Activated CD4-positive, alpha-beta T cell treated with anti-CD3 and anti-CD28 coated beads, Interleukin-2, amount 10 ng/mL, durations not matched to agents 7 days and 5 days (primary cell): ENCODE measurements around the gene BEND4. TPM values are rescaled to one million over a fixed set of nuclear protein-coding genes. Genes with fewer than 3 reads are reported as not detected.

Experiments used
- CTCF ChIA-PET: fragments of 350-600 bp; sonication (Branson Sonifier 250); formaldehyde crosslinking; loops from one replicate; lab custom pipeline; 2021; ENCODE audit warnings: antibody characterized with exemption; lab: Charles Lee
- POLR2A ChIA-PET: fragments of 350-600 bp; sonication (Branson Sonifier 250); formaldehyde crosslinking; loops from one replicate; lab custom pipeline; 2021; ENCODE audit warnings: antibody characterized with exemption; lab: Charles Lee
- DNase-seq: peaks from one replicate; pipeline ENCODE4 v3.0.0-alpha.2; 2020
- H3K27ac Mint-ChIP-seq: one replicate; pipeline ENCODE4 v1.8.0; 2021; ENCODE audit warnings: mild to moderate bottlenecking, moderate library complexity, mixed read lengths
- H3K27me3 Mint-ChIP-seq: one replicate; pipeline ENCODE4 v1.8.0; 2021; ENCODE audit warnings: mixed read lengths
- H3K36me3 Mint-ChIP-seq: one replicate; pipeline ENCODE4 v1.8.0; 2021; ENCODE audit warnings: low read depth, mixed read lengths
- H3K4me1 Mint-ChIP-seq: one replicate; pipeline ENCODE4 v1.8.0; 2021; ENCODE audit warnings: mixed read lengths
- H3K4me3 Mint-ChIP-seq: one replicate; pipeline ENCODE4 v1.8.0; 2021; ENCODE audit warnings: mild to moderate bottlenecking, moderate library complexity, mixed read lengths
- H3K9me3 Mint-ChIP-seq: one replicate; pipeline ENCODE4 v1.8.0; 2021; ENCODE audit warnings: mixed read lengths
- total RNA-seq, 2 experiments: library from RNA; stranded (reverse); gene quantifications; one replicate each; pipeline ENCODE4 v1.2.3, GENCODE V29; 2021

BEND4 gene
- total RNA-seq, 2 experiments from 2014 or later = 0.05 to 0.19 TPM

DNA sequence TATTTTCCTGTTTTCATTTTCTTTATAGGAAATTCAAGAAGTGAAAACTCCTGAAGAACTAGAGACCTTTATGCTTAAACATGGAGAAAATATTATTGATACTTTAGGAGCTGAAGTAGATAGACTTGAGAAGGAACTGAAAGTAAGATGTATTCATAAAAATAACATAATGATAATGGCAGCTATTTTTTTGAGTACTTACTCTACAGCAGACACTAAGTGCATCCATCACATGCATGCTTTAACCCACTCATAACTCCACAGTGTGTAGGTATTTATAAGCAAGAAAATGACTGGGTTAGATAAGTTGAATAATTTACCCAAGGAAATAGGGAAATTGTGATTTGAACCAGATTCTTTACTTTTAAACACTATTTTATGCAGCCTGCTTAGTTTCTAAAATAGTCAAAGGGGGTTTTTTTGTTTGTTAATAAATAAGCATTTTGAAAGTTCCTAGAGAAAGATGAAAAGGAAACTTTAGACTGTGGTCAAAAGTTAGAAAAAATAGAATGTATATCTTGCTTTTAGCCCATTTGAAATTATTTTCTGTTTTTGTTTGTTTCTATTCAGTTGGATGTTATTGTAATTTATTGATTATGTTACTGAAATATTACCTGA is 74.2 kb downstream of the BEND4 start:
- POLR2A ChIA-PET = no interaction called here
- no peaks in the 10 kb centered on the region for H3K9me3 Mint-ChIP-seq
- H3K27ac Mint-ChIP-seq = no peak overlapping the region
- DNase-seq = no peak
- peaks cover 11% of the 10 kb centered on the region for H3K36me3 Mint-ChIP-seq
- H3K27me3 Mint-ChIP-seq = no peaks in the 10 kb centered on the region
- CTCF ChIA-PET = no interaction called here
- H3K4me3 Mint-ChIP-seq = no peak overlapping the region
- no peaks in the 10 kb centered on the region for H3K4me1 Mint-ChIP-seq

DNA sequence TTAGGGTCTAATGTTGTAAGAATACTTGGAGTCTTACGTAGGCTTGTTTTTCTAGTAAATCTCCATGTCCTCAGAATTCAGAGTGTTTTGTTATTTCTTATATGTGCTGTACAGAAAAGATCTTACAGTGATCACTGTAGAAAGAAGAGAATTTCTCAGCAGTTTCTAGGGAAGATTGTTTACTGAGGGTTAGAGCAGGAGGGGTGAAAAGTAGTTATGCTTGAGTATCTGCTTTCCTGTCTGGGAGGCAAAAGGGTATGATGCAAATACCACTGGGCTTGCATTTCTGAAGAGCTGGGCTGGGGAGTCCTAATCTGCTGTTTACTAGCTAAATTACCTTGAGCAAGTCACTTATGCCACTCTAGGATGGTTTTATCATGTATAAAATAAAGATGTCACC is 78.2 kb downstream of the BEND4 start:
- Mint-ChIP-seq H3K27ac (no peak overlapping the region), H3K27me3 (no peaks in the 10 kb centered on the region), H3K4me3 (no peak overlapping the region), H3K9me3 (no peaks in the 10 kb centered on the region), H3K36me3 (peaks cover 14% of the 10 kb centered on the region), H3K4me1 (no peaks in the 10 kb centered on the region)
- ChIA-PET CTCF (interaction anchor here (0.7 to 1.5 kb wide), 2 partner anchors 34 to 208 kb away, joined by 4 to 7 read pairs; no protein-coding TSS in a partner anchor), POLR2A (no interaction called here)
- DNase-seq = no peak

DNA sequence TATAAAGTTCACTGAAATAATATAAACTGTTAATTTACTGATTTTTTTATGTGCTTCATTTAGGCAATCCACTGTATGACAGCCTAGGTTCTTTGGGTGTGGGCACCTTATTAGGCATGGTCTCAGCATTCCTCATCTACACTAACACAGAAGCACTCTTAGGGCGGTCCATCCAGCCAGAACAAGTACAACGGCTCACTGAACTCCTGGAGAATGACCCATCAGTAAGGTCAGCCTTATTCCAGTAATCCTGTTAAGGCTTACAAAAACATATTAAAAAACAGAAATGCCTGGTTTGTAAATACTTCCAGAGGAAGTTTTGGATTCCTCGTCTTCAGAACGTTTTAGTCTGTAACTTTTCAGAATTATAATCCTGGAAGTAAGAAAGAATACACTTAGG is 82.0 kb downstream of the BEND4 start:
- H3K27ac Mint-ChIP-seq = no peak overlapping the region
- H3K27me3 Mint-ChIP-seq = no peaks in the 10 kb centered on the region
- ChIA-PET CTCF (no interaction called here), POLR2A (no interaction called here)
- no peak overlapping the region for H3K4me3 Mint-ChIP-seq
- DNase-seq = no peak
- H3K9me3 Mint-ChIP-seq = no peaks in the 10 kb centered on the region
- H3K4me1 Mint-ChIP-seq = no peaks in the 10 kb centered on the region
- H3K36me3 Mint-ChIP-seq = peaks cover 11% of the 10 kb centered on the region

DNA sequence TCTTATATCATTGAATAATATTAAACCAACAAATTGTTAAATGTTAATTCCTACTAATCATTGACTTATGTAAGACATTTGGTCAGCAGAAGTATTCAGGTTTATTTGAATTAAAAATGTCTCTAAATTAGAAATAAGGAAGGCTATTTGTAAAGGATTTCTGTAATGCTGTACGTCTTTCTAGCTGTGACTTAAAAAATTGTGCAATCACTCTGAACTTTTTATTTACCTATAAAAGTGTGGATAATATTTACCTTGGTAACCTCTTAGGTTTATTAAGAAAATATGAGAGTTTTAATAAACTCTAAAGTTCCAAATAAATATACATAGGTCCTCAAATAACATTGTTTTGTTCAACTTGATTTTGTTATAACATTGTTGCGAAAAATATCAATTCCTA is 85.2 kb downstream of the BEND4 start:
- DNase-seq = no peak
- ChIA-PET CTCF (no interaction called here), POLR2A (no interaction called here)
- Mint-ChIP-seq H3K27me3 (no peaks in the 10 kb centered on the region), H3K9me3 (no peaks in the 10 kb centered on the region), H3K36me3 (peaks cover 22% of the 10 kb centered on the region), H3K4me1 (no peaks in the 10 kb centered on the region), H3K27ac (no peak overlapping the region), H3K4me3 (no peak overlapping the region)

DNA sequence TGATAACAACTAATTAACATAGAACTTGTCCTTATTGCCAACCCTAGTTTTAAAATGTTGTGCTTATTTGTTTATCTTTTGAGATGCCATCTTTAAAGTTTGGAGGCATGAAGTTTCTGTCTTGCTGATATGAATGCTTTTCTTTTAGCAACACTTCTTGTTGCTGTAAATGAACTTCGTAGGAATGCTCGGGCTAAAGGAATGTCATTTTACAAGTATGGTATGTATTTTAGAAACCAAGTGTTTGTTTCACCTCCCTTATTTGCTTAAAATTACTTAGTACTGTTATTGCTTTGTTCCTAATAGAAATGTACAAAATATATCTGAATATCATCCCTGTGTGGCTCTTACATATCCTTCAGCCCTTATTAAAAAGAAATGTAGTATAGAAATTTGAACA is 86.1 kb downstream of the BEND4 start:
- ChIA-PET POLR2A (no interaction called here), CTCF (no interaction called here)
- Mint-ChIP-seq H3K4me3 (no peak overlapping the region), H3K9me3 (no peaks in the 10 kb centered on the region), H3K27me3 (no peaks in the 10 kb centered on the region), H3K36me3 (peaks cover 21% of the 10 kb centered on the region), H3K27ac (no peak overlapping the region), H3K4me1 (no peaks in the 10 kb centered on the region)
- DNase-seq = no peak

Other genes with a start within 250 kb of the BEND4 start
- 10 to 100 TPM; 54.4 to 65.6 TPM for gene TMEM33, start 217.2 kb downstream of the BEND4 start, total RNA-seq
- gene DCAF4L1, start 170.9 kb downstream of the BEND4 start, total RNA-seq = under 1 TPM; 0.07 to 0.19 TPM
- 10 to 100 TPM; 31.3 to 34.1 TPM for gene SLC30A9, start 162.1 kb downstream of the BEND4 start, total RNA-seq
- gene SHISA3, start 244.8 kb upstream of the BEND4 start, total RNA-seq = under 1 TPM; 0.42 to 0.69 TPM